PC-9 (cell line): Measurements from ENCODE around the gene ZBBX. TPM values are rescaled to one million over a fixed set of nuclear protein-coding genes. Genes with fewer than 3 reads are reported as not detected.

ENCODE experiments used
- BruUV-seq: library from RNA; stranded (reverse); fragments of 400-500 nt; replicated peaks from 2 replicates; lab custom pipeline; 2021; lab: Mats Ljungman, UMichigan
- CTCF ChIA-PET: fragments of 300-600 bp; sonication (Branson Sonifier 250); formaldehyde crosslinking; loops from one replicate; lab custom pipeline; 2022; ENCODE audit warnings: antibody characterized with exemption; lab: Charles Lee
- POLR2A ChIA-PET: fragments of 300-600 bp; sonication (Branson Sonifier 250); formaldehyde crosslinking; loops from one replicate; lab custom pipeline; 2022; ENCODE audit warnings: antibody characterized with exemption; ENCODE audit not compliant: unreplicated experiment; lab: Charles Lee
- DNase-seq, 2 experiments: peaks; one replicate each; pipeline versions ENCODE4 v3.0.0 to v3.0.0-alpha.2; 2015 to 2022; ENCODE audit warnings: mixed read lengths in 1 of 2
- H2AFZ ChIP-seq: fragments of 200-600 bp; sonication (generic); 2 replicates; pipeline ENCODE4 v1.8.1; 2017; ENCODE audit warnings: antibody characterized with exemption
- H3F3A ChIP-seq: fragments of 200-600 bp; sonication (generic); 2 replicates; pipeline ENCODE4 v1.8.1; 2017; ENCODE audit warnings: antibody characterized with exemption, mild to moderate bottlenecking, low read depth; ENCODE audit not compliant: insufficient read depth
- H3K27ac ChIP-seq: fragments of 200-600 bp; sonication (generic); 2 replicates; pipeline ENCODE4 v1.6.1; 2016; ENCODE audit warnings: mixed run types
- H3K27me3 ChIP-seq: fragments of 200-600 bp; sonication (generic); 2 replicates; pipeline ENCODE4 v1.6.1; 2016; ENCODE audit warnings: low read depth, mixed run types; ENCODE audit not compliant: insufficient read depth
- H3K36me3 ChIP-seq: fragments of 200-600 bp; sonication (generic); 2 replicates; pipeline ENCODE4 v1.6.1; 2016; ENCODE audit warnings: low read depth, mixed run types
- H3K4me1 ChIP-seq: fragments of 200-600 bp; sonication (generic); replicated peaks from 2 replicates; pipeline ENCODE4 v1.6.1; 2016; ENCODE audit warnings: mixed run types; ENCODE audit not compliant: insufficient read depth
- H3K4me2 ChIP-seq: fragments of 200-600 bp; sonication (generic); 2 replicates; pipeline ENCODE4 v1.6.1; 2017; ENCODE audit warnings: mixed run types
- H3K4me3 ChIP-seq: fragments of 200-600 bp; sonication (generic); 2 replicates; pipeline ENCODE4 v1.6.1; 2016; ENCODE audit warnings: mixed run types
- H3K79me2 ChIP-seq: fragments of 200-600 bp; sonication (generic); 2 replicates; pipeline ENCODE4 v1.6.1; 2017; ENCODE audit warnings: low read depth, mixed run types
- H3K9me2 ChIP-seq: fragments of 200-600 bp; sonication (generic); 2 replicates; pipeline ENCODE4 v1.8.1; 2017; ENCODE audit warnings: mild to moderate bottlenecking; ENCODE audit not compliant: insufficient read depth
- H3K9me3 ChIP-seq: fragments of 200-600 bp; sonication (generic); 2 replicates; pipeline ENCODE4 v1.8.1; 2016; ENCODE audit warnings: low read depth; ENCODE audit not compliant: insufficient read depth
- H4K20me1 ChIP-seq: fragments of 200-600 bp; sonication (generic); 2 replicates; pipeline ENCODE4 v1.8.1; 2017; ENCODE audit not compliant: insufficient read depth
- CTCF ChIP-seq: fragments of 200-600 bp; sonication (generic); conservative IDR thresholded peaks from 2 replicates; pipeline ENCODE4 v1.6.1; 2017; ENCODE audit warnings: mixed run types, antibody characterized with exemption, mild to moderate bottlenecking, moderate library complexity
- EZH2 ChIP-seq: fragments of 200-600 bp; sonication (generic); IDR thresholded peaks from 2 replicates; pipeline ENCODE4 v1.8.0; 2017; ENCODE audit warnings: antibody characterized with exemption, low read depth
- intact Hi-C: fragments of 100-400 bp; cut with micrococcal nuclease; formaldehyde crosslinking; loops from one replicate; pipeline ENCODE4 v1.10.0; 2022; ENCODE audit not compliant: unreplicated experiment
- total RNA-seq: library from RNA; stranded (reverse); gene quantifications from 2 replicates; pipeline ENCODE4 v1.2.3, GENCODE V29; 2021

The ZBBX gene
- total RNA-seq, 1 experiment from 2014 or later = 0.85 TPM

DNA sequence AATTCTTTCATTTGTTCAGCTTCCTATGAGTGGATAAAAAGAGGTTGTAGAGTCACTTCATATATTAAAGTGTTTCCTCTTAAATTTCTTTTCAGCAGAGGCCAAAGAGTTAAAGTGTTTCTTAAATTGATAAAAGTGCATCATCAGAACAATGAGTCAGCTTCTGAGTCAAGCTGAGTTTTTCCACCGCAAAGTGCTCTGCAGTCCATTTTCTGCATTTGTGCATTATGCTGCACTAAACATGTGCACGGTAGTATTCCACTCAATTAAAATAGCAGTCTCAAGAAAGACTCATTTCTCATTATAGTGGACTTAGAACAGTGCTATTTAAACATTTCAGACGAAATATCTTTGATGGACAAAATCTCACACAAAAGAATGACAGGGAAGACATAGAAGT lies 152.0 kb downstream of the ZBBX start:
- no peaks in the 10 kb centered on the region for H3K79me2 ChIP-seq
- H3F3A ChIP-seq = no peaks in the 10 kb centered on the region
- H3K4me1 ChIP-seq = no peaks in the 10 kb centered on the region
- intact Hi-C loops = loop anchor here (5.0 kb wide), 1 partner anchor 114 kb away; no protein-coding TSS in a partner anchor
- CTCF ChIA-PET = no interaction called here
- no peak for DNase-seq
- H3K9me3 ChIP-seq = no peaks in the 10 kb centered on the region
- no peaks in the 10 kb centered on the region for H4K20me1 ChIP-seq
- no peak overlapping the region for H2AFZ ChIP-seq
- H3K36me3 ChIP-seq = no peaks in the 10 kb centered on the region
- H3K27ac ChIP-seq = no peak overlapping the region
- POLR2A ChIA-PET = no interaction called here
- TF ChIP-seq EZH2 = no peak
- BruUV-seq = no TSS peak
- H3K27me3 ChIP-seq = no peaks in the 10 kb centered on the region
- peaks cover 5% of the 10 kb centered on the region; the same call in 1 of the 2 replicates for H3K9me2 ChIP-seq
- no peak overlapping the region for H3K4me3 ChIP-seq
- H3K4me2 ChIP-seq = no peak overlapping the region

DNA sequence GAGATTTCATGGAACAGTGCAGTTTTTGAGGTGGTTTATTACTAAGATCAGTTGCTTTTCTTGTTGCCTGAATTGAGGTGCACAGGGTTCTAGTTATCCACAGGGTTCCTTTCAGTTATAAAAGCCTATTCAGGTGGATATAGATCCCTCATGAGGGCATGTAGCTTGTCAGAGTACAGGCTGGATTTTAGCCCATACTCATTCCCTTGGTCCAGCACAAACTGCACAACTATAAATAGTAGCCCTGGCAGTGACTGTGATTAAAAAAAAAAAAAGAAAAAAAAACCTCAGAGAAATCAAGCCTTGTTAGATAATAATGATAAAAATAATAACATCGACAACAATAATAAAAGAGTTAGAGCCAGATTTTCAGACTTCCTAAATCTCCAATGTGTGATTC lies 154.3 kb downstream of the ZBBX start:
- no peaks in the 10 kb centered on the region for H3K4me1 ChIP-seq
- H3F3A ChIP-seq = no peaks in the 10 kb centered on the region
- POLR2A ChIA-PET = no interaction called here
- no peak overlapping the region for H2AFZ ChIP-seq
- no peaks in the 10 kb centered on the region for H3K79me2 ChIP-seq
- H3K36me3 ChIP-seq = no peaks in the 10 kb centered on the region
- H3K4me3 ChIP-seq = no peak overlapping the region
- no peak for DNase-seq
- H3K9me3 ChIP-seq = no peaks in the 10 kb centered on the region
- no peaks in the 10 kb centered on the region for H3K27me3 ChIP-seq
- H3K9me2 ChIP-seq = peaks cover 5% of the 10 kb centered on the region; the same call in 1 of the 2 replicates
- H3K27ac ChIP-seq = no peak overlapping the region
- BruUV-seq = no TSS peak
- H4K20me1 ChIP-seq = no peaks in the 10 kb centered on the region
- H3K4me2 ChIP-seq = no peak overlapping the region
- CTCF ChIA-PET = no interaction called here
- TF ChIP-seq EZH2 (no peak), CTCF (no peak)
- intact Hi-C loops = loop anchor here (5.0 kb wide), 1 partner anchor 116 kb away; no protein-coding TSS in a partner anchor

GRCh38 chr3:167209011-167209410 lies 171.1 kb downstream of the ZBBX start:
- Histone ChIP-seq H3K4me2 (no peak overlapping the region), H3K4me1 (no peaks in the 10 kb centered on the region), H3K9me2 (no peaks in the 10 kb centered on the region), H3K27ac (no peak overlapping the region), H4K20me1 (no peaks in the 10 kb centered on the region), H3K79me2 (no peaks in the 10 kb centered on the region), H2AFZ (no peak overlapping the region), H3K36me3 (no peaks in the 10 kb centered on the region), H3F3A (no peaks in the 10 kb centered on the region), H3K4me3 (no peak overlapping the region), H3K27me3 (no peaks in the 10 kb centered on the region), H3K9me3 (no peaks in the 10 kb centered on the region)
- DNase-seq = no peak
- no TSS peak for BruUV-seq
- ChIA-PET CTCF (no interaction called here), POLR2A (no interaction called here)
- intact Hi-C loops = no loop called here
- TF ChIP-seq CTCF (no peak), EZH2 (no peak)

DNA sequence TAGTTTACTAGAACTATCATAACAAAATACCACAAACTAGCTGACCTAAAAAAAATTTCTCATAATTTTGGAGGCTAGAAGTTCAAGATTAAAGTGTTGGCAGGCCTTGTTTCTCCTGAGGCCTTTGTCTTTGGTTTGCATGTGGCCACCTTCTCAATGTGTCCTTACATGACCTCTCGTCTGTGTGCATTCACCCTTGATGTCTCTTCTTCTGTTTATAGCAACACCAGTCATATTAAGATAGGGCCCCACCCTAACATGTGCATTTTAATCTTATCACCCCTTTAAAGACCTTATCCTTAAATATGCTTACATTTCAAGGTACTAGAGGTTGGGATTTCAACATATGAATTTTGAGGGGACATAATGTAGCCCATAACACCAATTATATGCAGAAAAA lies 177.0 kb downstream of the ZBBX start:
- CTCF ChIA-PET = no interaction called here
- no TSS peak for BruUV-seq
- intact Hi-C loops = no loop called here

More for the DNA sequence above, 177.0 kb downstream of the ZBBX start:
- Histone ChIP-seq H3K27me3 (no peaks in the 10 kb centered on the region), H2AFZ (no peak overlapping the region), H3K4me2 (no peak overlapping the region), H4K20me1 (no peaks in the 10 kb centered on the region), H3F3A (no peaks in the 10 kb centered on the region), H3K36me3 (no peaks in the 10 kb centered on the region), H3K27ac (no peak overlapping the region), H3K9me3 (no peaks in the 10 kb centered on the region), H3K4me1 (no peaks in the 10 kb centered on the region), H3K79me2 (no peaks in the 10 kb centered on the region), H3K9me2 (no peaks in the 10 kb centered on the region), H3K4me3 (no peak overlapping the region)
- DNase-seq = no peak
- POLR2A ChIA-PET = no interaction called here
- TF ChIP-seq EZH2 (no peak), CTCF (no peak)
